GM21825 (cell line): Measurements from ENCODE around the gene ABCF2.

Source experiments
- ATAC-seq: cut with Tn5 transposase; IDR thresholded peaks from one replicate; pipeline ENCODE4 v1.9.1; 2021; ENCODE audit warnings: mild to moderate bottlenecking, moderate library complexity; ENCODE audit not compliant: unreplicated experiment

The ABCF2 gene

DNA sequence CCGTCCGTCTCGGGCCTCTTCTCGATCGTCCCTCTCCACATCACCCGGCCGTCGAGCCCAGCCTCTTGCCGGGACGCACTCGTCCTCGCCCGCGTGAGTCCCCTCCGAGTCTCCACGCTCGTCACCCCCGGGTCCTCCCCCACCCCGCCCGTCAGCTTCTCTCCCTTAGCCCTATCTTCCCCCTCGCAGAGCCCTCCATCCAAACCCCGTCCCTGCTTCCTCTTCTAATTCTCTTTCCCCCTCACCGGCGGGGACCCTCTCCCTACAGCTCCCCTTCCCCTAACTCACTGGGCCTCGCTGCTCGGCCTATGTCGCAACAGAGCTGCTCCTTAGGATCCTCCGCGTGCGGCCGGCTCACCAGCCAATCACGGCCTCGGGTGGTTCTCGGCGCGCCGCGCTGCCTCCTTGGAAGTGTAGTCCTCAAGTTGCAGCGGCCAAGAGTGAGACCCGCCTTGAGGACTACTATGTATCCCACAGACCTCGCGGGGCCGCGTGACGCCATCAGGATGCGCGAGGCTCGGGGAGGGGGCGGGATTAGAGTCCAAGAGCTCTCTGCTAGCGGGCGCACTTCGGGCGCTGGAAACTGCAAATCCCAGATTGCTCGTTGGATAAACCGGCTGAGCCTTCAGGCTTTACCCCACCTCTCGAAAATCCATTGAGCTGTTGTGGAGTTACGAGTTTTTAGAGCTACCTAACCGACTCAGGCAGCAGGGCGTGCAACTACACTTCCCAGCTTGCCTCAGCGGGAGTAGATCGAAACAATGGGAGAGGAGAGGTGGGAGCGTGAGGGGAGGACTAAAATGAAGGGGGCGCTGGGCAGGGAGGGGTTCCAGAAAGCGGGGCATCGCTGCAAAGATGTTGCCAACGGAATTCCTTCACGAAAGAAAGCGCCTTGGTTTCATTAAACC, at the start of gene ABCF2:
ABCF2 (minus strand) TSS at position 331 of the 908 bp plus-strand sequence. CDS start 747 bp downstream, outside the sequence.
- ATAC-seq: peak; percentile 99

DNA sequence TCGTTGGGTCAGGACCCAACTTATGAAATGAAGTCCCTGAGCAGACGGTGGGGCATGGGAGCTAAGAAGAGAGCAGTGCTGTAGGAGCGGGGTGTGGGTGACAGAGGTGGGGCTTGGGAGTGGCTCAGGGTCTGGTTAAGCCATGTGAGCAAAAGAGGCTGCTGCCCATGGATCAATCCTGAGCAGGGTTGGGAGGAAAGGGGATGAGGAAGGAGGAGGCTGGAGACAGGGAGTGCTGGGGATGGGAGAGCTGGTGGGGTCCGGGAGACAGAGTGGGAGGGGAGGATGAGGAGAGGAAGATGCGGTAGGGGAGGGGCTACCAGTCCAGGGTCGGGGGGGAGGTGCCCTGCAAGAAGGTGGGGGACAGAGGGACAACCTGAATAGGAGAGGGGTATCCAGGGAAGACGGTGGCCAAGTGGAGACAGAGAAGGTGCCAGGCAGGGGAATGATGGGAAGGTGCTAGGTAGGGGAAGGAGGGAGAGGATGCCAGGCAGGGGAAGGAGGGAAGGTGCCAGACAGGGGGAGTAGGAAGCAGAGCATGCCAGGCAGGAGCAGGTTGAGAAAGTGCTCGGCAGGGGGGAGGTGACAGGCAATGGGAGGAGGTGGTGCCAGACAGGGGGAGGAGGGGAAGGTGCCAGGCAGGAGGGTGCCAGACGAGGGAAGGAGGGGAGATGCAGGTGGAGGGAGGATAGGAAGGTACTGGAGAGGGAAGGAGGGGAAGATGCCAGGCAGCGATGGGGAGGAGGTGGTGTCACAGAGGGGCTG, 49.0 kb upstream of the ABCF2 start:
- no peak for ATAC-seq

DNA sequence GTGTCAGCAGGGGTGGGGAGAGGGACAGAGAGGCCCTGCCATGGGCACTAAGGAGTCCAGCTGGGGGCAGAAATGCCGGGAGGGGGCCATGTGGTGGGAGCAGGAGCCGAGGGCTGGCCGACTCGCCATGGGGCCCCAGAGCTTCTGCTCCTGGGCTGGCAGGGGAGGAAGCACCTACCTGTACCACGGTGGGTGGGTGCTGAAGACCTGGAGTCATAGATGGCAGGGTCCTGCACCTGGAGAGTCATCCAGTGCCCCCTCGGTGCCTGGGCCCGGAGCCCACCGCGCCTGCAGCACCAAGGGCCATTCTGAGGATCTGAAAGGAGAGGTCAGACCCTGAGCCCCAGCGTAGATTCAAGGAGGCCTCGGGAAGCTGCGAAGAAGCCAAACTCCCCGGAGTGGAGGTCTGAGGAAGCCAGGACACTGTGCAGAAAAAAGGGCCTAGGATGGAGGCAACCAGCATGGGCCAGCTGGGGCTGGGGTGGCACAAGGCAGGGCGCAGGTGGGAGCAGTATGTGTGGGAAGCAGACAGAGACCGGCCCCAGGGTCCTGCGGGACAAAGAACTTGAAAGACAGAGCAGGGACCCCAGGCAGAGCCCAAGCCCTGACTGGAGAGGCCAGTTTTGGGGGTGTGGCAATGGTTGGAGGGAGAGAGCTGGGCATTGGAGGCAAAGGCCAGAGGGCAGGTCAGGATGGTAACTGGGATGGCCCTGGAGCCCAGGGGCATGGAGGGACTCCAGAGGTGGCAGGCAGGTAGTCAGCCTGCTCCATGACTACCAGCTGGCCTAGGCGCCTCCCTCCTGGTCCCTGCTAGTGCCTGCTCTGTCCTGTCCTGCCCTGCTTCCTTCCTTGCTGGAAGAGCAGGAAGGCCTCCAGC, 48.2 kb upstream of the ABCF2 start:
- no peak for ATAC-seq

DNA sequence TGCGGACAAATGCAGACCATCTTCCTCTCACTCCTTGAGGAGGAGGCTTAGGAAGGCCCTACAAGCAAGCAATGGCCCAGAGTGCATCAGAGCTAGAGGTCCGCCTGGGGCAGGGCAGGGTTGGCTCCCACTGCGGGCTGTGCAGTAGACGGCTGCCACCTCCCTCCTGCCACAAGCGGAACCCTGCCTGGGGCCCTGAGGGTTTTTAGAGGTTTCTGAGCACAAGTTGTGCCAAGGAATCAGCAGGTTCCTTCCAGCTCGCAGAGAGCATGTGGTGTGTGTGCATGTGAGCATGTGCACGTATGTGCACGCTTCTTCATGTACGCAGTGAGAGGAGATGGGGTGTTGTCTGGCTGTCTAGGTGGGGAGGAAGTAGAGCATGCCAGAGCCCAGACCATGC, 47.4 kb upstream of the ABCF2 start:
- no peak for ATAC-seq

DNA sequence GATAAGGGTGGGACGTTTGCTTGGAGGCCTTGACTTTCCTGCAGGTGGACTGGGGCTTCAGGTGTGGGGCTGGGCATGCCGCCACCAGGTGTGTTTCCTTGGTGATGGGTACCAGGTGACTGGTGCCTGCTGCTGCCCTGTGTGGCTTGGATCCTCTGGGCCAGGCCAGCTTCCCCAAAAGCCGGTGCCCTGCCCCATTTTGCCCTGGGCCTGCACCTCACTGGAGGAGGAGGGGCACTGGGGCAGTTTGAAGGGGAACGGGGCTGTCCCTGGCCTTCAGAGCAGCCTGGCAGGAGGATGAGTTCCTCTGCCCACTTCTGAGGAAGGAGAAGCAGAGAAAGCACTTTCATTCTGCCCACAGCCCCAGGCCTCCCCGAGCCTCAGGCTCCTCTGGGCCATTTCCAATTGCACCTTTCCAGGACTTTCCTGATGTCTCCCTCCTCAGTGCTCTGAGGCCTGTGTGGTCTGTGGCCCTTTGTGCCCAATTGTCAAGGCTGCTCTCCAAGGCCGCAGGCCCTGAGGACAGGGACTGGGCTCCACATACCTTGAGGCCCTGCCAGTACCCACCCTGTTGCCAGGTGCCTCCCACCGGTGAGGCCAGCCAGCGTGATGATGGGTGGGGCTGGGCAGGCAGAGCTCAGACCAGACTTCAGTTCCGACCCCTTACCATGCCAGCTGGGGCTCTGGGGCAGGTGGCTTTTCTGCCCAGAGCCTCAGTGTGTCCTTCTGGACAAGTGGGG, 46.8 kb upstream of the ABCF2 start:
- ATAC-seq: no peak

DNA sequence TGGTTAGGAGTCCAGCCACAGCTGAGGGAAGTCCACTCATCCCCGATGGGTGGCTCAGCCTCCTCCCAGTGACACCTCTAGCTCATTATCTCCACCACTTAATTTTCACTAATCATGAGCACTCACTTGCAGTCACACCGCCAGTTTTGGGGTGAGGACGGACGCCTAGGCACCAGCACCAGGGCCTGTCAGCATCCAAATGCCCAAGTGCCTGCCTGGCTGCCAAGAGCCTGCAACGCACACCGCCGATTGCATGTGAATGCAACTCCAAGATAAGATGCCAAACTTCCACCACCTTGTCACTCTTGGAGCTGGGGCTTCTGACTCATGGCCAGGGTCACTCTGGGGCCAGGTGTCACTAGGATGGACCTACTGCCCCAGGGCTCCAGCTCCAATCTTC, 45.9 kb upstream of the ABCF2 start:
- no peak for ATAC-seq

DNA sequence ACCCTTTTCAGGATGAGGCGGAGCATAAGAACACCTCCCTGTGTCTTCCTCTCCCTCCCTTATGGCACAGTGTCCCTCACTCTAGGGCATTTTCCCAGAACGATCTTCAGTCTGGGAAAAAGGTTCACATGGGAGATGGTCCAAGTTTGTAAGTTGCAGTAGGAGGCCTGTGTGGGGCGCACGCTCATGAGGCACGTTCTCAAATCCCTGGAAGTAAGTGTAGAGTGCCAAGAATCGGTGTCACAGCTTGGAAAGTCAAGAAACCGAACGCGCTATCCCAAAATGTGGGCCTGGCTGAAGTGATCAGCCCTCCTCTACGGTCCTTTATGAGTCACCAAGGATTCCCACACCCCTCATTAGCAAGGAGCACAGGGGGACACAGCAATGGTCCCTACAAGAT, 45.4 kb upstream of the ABCF2 start:
- ATAC-seq: no peak

DNA sequence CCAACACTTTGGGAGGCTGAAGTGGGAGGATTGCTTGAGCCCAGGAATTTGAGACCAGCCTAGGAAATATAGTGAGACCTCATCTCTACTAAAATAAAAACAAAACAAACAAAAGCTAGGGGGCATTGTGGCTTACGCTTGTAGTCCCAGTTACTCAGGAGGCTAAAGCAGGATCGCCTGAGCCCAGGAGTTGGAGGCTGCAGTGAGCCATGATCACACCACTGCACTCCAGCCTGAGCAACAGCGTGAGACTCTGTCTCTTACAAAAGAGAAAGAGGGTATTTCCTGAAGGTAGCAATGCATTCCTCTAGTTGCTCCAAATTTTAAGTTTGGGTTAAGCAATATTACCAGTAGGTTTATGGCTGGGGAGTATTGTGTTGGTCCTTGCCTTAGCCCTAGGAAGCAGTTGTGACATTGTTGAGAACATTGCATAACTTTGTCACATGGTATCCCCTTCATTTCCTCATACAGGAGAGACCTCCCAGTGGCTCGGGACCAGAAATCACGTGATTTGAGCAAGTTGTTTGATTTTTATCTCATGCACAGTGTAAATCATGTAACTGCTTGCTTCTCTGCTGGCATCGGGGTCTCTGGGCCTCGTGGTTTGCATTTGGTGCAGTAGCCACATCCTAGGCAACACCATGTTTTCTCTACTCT, 44.8 kb upstream of the ABCF2 start:
- no peak for ATAC-seq

DNA sequence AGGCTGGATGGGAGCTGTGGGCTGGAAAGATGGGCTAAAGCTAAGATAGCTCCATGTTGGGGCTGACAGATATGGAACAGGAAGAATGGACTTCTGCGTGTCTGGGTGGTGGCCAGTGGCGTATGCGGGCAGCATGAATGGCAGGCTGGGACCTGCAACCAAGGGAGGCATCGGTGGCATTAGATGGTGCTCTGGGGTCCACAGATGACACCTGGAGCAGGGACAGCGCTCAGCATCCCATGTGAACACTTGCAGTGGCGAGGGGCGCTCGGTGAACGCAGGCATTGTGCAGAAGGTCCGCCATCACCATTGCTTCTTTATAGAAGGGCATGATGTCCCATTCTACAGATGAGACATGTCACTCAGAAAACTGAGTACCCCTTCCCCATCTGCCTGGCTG, 42.5 kb upstream of the ABCF2 start:
- ATAC-seq: no peak

DNA sequence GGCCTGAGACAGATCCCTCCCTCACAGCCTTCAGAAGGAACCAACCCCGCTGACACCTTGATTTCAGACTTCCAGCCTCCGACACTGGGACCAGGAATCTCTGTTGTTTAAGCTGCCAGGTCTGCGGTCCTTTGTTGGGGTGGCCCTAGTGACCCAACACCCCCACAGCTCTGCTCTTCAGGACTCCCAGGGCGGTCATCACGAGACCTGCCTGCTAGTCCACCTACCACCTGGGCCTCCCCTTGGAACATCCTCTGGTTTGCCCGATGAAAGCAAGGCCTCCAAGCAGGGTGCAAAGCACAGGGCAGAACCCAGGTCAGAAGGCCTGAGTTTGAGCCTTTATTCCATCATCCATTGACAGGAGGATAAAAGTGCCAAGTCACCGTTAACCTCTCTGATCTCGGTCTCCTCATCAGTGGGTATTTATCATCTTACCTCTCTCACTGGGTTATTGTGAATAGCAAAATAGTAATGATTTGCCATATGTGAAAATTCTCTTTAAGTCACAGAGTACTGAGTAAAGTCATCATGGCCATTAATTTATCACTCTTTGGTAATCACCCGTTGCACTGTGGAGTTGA, 38.4 kb upstream of the ABCF2 start:
- no peak for ATAC-seq

DNA sequence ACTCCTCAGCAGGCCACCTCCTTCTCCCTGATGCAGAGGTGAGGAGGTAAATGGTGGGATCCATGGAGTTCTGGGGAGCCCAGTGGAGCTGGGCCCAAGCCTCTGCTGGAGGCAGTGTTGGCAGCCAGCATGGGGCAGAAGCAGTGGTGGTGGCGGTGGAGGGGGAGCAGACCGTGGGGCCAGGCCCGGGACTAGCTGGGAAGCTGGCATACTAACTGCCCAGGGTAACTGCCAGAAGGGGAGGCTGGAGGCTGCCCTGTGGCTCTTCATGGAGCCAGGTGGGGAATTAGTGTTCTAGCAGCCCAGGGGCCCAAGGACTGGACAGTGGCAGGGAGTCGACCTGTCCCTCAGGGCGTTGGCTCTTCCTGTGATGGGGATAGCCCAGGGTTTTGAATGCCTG, 37.6 kb upstream of the ABCF2 start:
- ATAC-seq: no peak

DNA sequence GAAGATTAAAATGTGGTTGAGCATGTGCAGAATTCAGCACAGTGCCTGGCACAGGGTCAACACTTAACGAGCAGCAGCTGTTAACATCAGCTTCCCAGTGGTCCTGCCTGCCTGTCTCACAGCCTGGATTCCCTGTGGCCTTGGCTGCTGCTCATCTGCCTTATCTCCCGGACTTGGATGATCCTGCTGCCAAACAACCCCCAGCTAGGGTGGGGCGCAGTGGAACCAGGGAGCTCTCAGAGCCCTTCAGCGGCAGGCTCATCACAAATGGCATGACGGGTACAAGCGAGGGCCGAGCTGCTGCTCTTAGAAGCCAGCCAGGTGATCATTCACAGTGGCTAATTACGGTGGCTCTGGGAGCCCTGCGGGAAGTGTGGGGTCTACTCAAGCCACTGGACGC, 34.5 kb upstream of the ABCF2 start:
- ATAC-seq: no peak

DNA sequence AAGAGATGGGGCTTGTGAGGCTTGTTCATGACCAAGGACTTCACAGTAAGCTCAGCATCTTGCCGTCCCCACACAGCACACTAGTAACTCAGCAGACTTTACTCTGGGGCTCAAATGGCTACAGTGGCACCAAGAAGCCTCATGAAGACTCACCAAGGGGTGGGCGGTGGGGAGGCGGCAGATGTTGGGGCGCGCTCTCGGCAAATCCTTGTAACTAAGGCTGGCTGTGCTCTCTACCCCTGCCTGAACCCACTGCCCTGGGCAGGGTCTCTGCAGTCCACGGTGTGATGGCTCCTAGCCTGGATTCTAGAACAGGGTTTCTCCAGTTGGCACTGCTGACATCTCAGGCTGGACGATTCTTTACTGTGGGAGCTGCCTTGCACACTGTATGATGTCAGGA, 33.9 kb upstream of the ABCF2 start:
- ATAC-seq: no peak

DNA sequence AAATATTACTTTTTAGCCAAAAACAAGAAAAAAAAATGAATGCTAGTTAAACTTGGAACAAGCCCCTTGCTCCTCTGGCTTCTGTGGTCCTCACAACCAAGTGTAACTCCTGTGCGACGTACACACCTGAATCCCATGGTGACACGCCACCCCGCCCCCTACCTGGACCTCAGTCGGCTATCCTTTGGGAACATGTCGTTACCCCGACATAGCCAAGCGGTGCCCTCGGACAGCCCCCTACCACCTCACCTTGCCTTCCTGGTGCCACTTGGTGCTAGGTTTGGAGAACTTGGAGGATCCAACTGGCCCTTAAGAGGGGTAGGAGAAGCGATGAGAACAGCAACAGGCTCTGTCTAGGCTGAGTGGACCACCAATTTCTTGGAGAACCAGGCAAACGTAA, 33.5 kb upstream of the ABCF2 start:
- ATAC-seq: no peak

DNA sequence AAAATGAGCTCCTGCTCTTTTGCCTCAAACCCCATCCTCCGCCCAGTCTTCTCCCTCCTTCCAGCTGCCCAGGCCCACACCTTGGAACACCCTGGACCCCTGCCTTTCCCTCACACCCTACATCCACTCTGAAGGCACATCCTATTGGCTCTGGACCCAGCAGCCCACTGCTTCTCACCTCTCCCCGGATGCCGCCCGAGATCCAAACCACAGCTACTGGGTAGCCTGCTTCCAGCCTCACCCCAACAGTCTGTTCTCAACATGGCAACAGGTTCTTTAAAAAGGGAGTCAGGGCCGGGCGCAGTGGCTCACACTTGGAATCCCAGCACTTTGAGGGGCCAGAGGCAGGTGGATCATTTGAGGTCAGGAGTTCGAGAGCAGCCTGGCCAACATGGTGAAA, 31.0 kb upstream of the ABCF2 start:
- no peak for ATAC-seq

DNA sequence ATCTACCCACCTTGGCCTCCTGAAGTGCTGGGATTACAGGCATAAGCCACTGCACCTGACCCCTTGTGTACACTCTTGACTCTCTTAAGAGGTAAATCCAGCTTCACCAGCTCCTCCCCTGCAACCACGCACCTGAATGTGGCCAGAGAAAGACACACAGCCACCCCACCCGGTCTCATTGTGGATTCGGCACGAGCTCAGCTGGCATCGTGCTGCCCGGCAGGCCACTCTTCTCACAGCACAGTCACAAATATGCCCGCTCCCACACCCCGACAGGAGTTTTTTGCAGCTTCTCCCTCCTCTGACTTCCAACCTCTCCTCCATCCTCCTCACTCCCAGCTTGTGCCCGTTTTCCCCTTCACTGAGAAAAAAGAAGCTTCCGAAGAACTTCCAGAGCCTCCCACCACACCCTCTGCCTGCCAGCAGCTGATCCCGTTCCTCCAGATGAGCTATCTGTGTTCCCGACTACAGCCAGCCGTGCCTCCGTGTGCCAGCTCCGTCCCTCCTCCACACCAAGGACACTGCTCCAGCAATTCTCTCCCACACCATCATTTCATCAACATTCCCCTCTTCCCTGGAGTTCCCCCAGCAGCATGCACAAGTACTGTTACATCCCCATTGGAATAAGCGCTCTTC, 29.5 kb upstream of the ABCF2 start:
- no peak for ATAC-seq

DNA sequence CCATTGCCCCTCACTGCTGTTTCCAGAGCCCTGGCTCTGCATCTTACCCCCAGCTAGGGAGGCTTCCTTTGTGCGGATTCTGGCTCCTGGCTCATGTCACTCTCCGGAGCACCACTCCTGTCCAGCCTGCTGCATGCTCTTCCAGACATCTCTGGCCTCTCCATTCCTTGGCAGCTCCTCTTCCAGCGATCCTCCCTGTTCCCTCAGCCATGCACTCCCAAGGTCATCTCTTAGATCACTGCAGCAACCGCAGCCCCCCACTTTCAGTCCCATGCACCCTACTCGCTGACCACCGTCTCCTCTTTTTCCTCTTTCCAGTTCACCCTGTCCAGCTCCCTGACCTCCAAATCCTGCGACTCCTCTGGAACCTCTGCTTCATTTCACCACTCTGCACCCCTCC, 28.4 kb upstream of the ABCF2 start:
- ATAC-seq: no peak

DNA sequence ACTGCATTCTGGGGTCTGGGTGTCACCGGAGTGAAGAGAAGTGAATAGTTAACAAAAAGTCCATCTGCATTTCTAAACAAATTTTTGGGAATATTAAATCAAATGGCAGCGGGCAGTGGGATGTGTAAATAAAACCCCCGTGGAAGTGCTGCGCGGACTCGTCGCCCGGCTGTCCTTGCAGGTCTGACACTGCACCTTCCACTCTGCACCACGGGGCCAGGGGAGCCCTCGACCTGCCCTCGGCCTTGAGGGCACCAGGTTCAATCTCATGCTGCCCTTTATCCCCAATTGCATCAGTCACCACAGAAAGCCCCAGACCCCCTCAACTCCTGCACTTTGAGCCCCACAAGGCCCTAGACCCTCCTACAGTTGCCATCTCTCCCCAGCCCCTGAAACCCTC, 27.8 kb upstream of the ABCF2 start:
- no peak for ATAC-seq

DNA sequence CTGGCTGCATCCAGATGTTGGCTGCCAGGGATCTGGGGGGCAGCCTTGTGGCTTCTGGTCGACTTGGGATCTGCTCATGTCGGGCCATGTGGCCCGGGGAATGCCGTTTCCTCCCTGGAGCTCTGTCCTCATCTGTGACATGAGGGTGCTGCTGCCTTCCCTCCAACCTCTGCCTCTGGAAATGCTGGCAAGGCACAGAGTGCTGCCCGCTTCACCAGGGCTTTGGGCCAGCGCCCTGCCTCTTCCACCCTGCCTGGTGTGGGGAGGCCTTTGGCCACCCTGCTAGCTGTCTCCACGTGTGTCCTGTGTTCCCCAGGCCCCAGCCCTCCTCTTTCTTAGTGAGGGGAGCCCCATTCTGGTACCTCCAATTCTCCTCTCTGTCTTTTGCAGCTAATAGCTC, 27.3 kb upstream of the ABCF2 start:
- no peak for ATAC-seq
